Sigmoid colon (tissue), 7 donors: ENCODE results near the gene OXGR1. TPM values are rescaled to one million over a fixed set of nuclear protein-coding genes. Genes with fewer than 3 reads are reported as not detected.
"Not testable (repeated sequence)": the region's sequence is repeated elsewhere in the genome, so short reads cannot be mapped to it uniquely, and the experiment has no call there.

ENCODE experiments used
- DNase-seq: peaks from one replicate; pipeline ENCODE4 v3.0.0-alpha.2; 2019
- H3K27ac ChIP-seq, 4 donors: fragments of 200-600 bp; sonication (generic); one replicate each; pipeline ENCODE4 v1.5.1; 2016 to 2019; ENCODE audit warnings: mild to moderate bottlenecking in 1 of 4
- H3K27me3 ChIP-seq, 3 donors: fragments of 200-600 bp; sonication (generic); one replicate each; pipeline ENCODE4 v1.5.1; 2019; ENCODE audit warnings: mild to moderate bottlenecking in 1 of 3
- H3K36me3 ChIP-seq, 4 donors: fragments of 200-600 bp; sonication (generic); one replicate each; pipeline ENCODE4 v1.5.1; 2016 to 2019
- H3K4me1 ChIP-seq, 4 donors: fragments of 200-600 bp; sonication (generic); one replicate each; pipeline ENCODE4 v1.5.1; 2017 to 2019
- H3K4me3 ChIP-seq, 4 donors: fragments of 200-600 bp; sonication (generic); one replicate each; pipeline ENCODE4 v1.5.1; 2017 to 2019; ENCODE audit warnings: mild to moderate bottlenecking in 2 of 4, moderate library complexity in 1 of 4
- H3K9me3 ChIP-seq, 4 donors: fragments of 200-600 bp in 3 of 4; sonication (generic) in 3 of 4; one replicate each; pipeline versions ENCODE4 v1.5.1 to v1.6.1; 2013 to 2019
- EP300 ChIP-seq, 4 donors: sonication (generic); formaldehyde crosslinking; IDR thresholded peaks; one replicate each; pipeline ENCODE4 v1.6.1; 2017; ENCODE audit warnings: antibody characterized with exemption in 4 of 4
- POLR2A ChIP-seq, 2 donors: fragments of 450-650 bp; IDR thresholded peaks; one replicate each; pipeline ENCODE4 v1.6.1; 2016; ENCODE audit warnings: antibody characterized with exemption in 2 of 2, mild to moderate bottlenecking in 2 of 2, moderate library complexity in 2 of 2
- POLR2AphosphoS5 ChIP-seq, 4 donors: sonication (generic); formaldehyde crosslinking; IDR thresholded peaks; one replicate each; pipeline ENCODE4 v1.6.1; 2017; ENCODE audit warnings: antibody characterized with exemption in 4 of 4
- WGBS, 2 donors: extraction: QIAGEN DNeasy Blood & Tissue Kit; methylation state at CpG; one replicate each; pipeline ENCODE4 v1.1.7; 2013; 5-methylcytosine and 5-hydroxymethylcytosine counted together
- intact Hi-C: fragments of 100-400 bp; cut with DNase I; formaldehyde crosslinking; loops from one replicate; pipeline ENCODE4 v1.15.1; 2023
- polyA plus RNA-seq, 3 donors: library from polyadenylated mRNA; stranded (reverse); fragments of 200-250 nt; gene quantifications; one replicate each; pipeline ENCODE4 v1.2.3, GENCODE V29; 2013
- total RNA-seq, 4 donors: library from RNA; depleted of rRNA; stranded (reverse); fragments of >200 nt; gene quantifications; one replicate each; pipeline ENCODE4 v1.1.0, GENCODE V29; 2016
- TF ChIP-seq, protein P1 (sequence below), 4 experiments: fragments of 450-650 bp in 3 of 4; fragments of 200-600 bp in 1 of 4; IDR thresholded peaks; one replicate each; pipeline ENCODE4 v1.5.1; 2016 to 2019; ENCODE audit warnings: antibody characterized with exemption in 4 of 4, mild to moderate bottlenecking in 3 of 4, moderate library complexity in 2 of 4
- donor health status: healthy with polysubstance abuse.
- donor health status: Bipolar disorder and iron deficiency.
- donor health status: healthy.

The OXGR1 gene
- total and polyA plus RNA-seq, 7 donors = under 0.01 to 2.2 (median 0.97) TPM; not detected in 3

DNA sequence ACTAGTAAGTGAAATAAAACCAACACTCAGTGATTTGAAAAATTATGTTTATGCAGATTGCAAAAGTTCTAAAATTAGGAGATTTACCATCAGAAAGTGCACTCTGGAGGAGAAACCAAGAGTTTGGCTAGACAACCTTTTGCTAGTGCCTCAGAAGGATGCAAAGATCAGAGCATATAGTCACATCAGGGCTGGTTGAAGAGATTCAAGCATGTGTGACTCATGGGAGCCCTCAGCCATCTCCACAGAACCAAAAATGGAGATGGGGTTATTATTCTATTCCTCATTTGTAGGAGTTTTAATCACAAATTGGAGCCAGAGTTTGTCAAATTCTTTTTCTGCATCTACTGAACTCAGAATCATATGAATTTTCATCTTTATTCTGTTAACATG, 32.9 kb upstream of the OXGR1 start:
- intact Hi-C loops = loop anchor here (5.0 to 10.0 kb wide), 2 partner anchors 198 to 330 kb away; partner anchors contain the start of gene MBNL2
- TF ChIP-seq EP300 (IDR thresholded peaks at IDR 0.05) (no peak), POLR2A (IDR thresholded peaks at IDR 0.05) (no peak), POLR2AphosphoS5 (IDR thresholded peaks at IDR 0.05) (no peak)
- TF ChIP-seq, protein P1, sequence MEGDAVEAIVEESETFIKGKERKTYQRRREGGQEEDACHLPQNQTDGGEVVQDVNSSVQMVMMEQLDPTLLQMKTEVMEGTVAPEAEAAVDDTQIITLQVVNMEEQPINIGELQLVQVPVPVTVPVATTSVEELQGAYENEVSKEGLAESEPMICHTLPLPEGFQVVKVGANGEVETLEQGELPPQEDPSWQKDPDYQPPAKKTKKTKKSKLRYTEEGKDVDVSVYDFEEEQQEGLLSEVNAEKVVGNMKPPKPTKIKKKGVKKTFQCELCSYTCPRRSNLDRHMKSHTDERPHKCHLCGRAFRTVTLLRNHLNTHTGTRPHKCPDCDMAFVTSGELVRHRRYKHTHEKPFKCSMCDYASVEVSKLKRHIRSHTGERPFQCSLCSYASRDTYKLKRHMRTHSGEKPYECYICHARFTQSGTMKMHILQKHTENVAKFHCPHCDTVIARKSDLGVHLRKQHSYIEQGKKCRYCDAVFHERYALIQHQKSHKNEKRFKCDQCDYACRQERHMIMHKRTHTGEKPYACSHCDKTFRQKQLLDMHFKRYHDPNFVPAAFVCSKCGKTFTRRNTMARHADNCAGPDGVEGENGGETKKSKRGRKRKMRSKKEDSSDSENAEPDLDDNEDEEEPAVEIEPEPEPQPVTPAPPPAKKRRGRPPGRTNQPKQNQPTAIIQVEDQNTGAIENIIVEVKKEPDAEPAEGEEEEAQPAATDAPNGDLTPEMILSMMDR (IDR thresholded peaks at IDR 0.05) = no peak
- Histone ChIP-seq H3K4me1 (no peaks in the 10 kb centered on the region), H3K36me3 (no peaks in the 10 kb centered on the region), H3K27me3 (no peaks in the 10 kb centered on the region), H3K27ac (peak overlapping the region in 1 of 4 donors; percentile 9), H3K9me3 (no peaks in the 10 kb centered on the region), H3K4me3 (no peak overlapping the region)
- no peak for DNase-seq

DNA sequence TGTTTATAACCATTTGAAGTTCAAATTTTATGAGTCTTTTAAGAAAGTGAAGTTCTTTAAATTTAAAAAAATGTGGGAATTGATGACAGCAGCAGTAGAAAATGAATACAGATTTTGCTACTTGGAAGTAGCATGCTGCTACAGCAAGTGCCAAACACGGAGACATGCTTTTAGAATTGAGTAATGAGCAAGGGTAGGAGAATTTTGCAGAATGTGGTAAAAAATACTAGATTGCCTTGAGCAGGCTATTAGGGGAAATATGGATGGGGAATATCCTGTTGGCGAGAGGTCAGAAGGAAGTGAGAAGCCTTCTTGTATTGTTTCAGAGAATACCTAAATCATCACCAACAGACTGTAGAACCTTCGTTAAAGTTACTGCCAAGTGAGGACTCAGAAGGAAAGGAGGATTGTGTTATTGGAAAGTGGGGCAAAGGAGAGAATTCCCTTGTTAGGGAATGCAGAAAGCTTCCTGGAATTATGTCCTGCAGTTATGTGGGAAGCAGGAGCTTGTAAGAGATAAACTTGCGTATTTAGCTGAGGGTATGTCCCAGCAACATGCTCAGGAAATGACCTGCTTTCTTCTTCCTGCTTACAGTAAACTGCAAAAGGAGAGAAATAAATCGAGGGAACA, 32.4 kb upstream of the OXGR1 start:
- H3K9me3 ChIP-seq = no peaks in the 10 kb centered on the region

DNA sequence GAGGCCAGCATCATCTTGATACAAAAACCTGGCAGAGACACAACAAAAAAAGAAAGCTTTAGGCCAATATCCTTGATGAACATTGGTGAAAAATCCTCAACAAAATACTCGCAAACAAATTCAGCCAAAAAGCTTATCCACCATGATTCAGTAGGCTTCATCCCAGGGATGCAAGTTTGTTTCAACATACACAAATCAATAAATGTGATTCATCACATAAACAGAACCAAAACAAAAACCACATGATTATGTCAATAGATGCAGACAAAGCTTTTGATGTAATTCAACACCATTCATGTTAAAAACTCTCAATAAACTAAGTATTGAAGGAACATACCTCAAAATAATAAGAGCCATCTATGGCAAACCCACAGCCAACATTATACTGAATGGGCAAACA, 29.5 kb upstream of the OXGR1 start:
- WGBS, 2 donors = 96 to 99% methylated on average over 1 of the region's 1 CpG
- H3K36me3 ChIP-seq, H3K9me3 ChIP-seq, H3K27ac ChIP-seq, DNase-seq, H3K4me3 ChIP-seq, H3K27me3 ChIP-seq, H3K4me1 ChIP-seq: not testable (repeated sequence)
- intact Hi-C loops = loop anchor here (10.0 kb wide), 1 partner anchor 201 kb away; the partner anchor contains the start of gene MBNL2

More for the DNA sequence above, 32.4 kb upstream of the OXGR1 start:
- H3K27ac ChIP-seq = peak overlapping the region in 1 of 4 donors; percentile 9
- TF ChIP-seq, protein P1 (IDR thresholded peaks at IDR 0.05) = no peak
- no peak for TF ChIP-seq POLR2A (IDR thresholded peaks at IDR 0.05)
- 47 to 59% methylated on average over 5 of the region's 5 CpGs for WGBS, 2 donors
- DNase-seq = no peak
- H3K36me3 ChIP-seq = no peaks in the 10 kb centered on the region
- no peaks in the 10 kb centered on the region for H3K27me3 ChIP-seq
- H3K4me1 ChIP-seq = no peaks in the 10 kb centered on the region
- H3K4me3 ChIP-seq = no peak overlapping the region
- intact Hi-C loops = loop anchor here (5.0 to 10.0 kb wide), 2 partner anchors 198 to 331 kb away; partner anchors contain the start of gene MBNL2

DNA sequence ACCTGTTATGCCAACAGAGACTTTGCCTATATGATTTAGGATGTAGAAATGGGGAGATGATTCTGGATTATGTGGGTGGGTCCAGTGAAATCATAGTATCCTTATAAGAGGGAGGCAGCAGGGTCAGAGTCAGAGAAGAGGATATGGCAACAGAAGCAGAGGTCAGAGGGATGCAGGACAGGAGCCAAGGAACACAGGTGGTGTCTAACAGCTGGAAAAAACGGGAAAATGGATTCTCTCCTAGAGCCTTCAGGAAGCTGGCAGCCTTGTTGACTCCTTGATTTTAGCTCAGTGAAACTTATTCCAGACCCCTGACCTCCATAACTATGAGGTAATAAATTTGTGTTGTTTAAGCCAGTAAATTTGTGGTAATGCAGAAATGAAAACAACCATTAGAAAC, 28.8 kb upstream of the OXGR1 start:
- intact Hi-C loops = loop anchor here (10.0 kb wide), 1 partner anchor 202 kb away; the partner anchor contains the start of gene MBNL2
- no peak for TF ChIP-seq EP300 (IDR thresholded peaks at IDR 0.05)
- TF ChIP-seq POLR2A (IDR thresholded peaks at IDR 0.05) = no peak
- TF ChIP-seq, protein P1 (IDR thresholded peaks at IDR 0.05) = no peak
- TF ChIP-seq POLR2AphosphoS5 (IDR thresholded peaks at IDR 0.05) = no peak
- H3K9me3 ChIP-seq = no peaks in the 10 kb centered on the region
- H3K4me3 ChIP-seq = no peak overlapping the region
- H3K4me1 ChIP-seq = peaks cover 0 to 10% (median 6%) of the 10 kb centered on the region in 4 donors
- no peak for DNase-seq
- no peaks in the 10 kb centered on the region for H3K27me3 ChIP-seq
- H3K27ac ChIP-seq = no peak overlapping the region
- H3K36me3 ChIP-seq = no peaks in the 10 kb centered on the region
- 51 to 65% methylated on average over 1 of the region's 1 CpG for WGBS, 2 donors

DNA sequence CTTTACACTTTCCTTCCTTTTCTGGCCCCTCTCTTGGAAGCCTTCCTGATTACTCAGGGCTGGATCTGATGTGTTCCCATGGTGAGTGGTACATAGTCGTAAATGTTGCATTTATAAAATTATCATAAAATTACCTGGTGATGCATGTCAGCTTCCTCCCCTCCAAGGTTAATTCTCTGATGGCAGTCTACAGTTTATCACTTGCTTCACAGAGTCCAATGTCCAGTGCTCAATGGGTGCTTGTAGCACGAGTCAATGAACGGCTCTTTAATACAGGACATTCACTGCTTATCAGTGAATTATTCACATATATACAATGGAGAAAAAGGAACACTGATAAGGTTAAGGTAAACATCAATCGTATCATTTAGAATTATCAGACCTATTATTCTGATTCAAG, 27.0 kb upstream of the OXGR1 start:
- DNase-seq = no peak
- H3K4me1 ChIP-seq = peaks cover 0 to 11% (median 6%) of the 10 kb centered on the region in 4 donors
- no peaks in the 10 kb centered on the region for H3K9me3 ChIP-seq
- H3K27me3 ChIP-seq = no peaks in the 10 kb centered on the region
- H3K27ac ChIP-seq = no peak overlapping the region
- 18 to 62% methylated on average over 4 of the region's 4 CpGs for WGBS, 2 donors
- H3K36me3 ChIP-seq = no peaks in the 10 kb centered on the region
- TF ChIP-seq POLR2AphosphoS5 (IDR thresholded peaks at IDR 0.05) = no peak
- TF ChIP-seq, protein P1 (IDR thresholded peaks at IDR 0.05) = no peak
- TF ChIP-seq POLR2A (IDR thresholded peaks at IDR 0.05) = no peak
- no peak for TF ChIP-seq EP300 (IDR thresholded peaks at IDR 0.05)
- H3K4me3 ChIP-seq = no peak overlapping the region
- intact Hi-C loops = loop anchor here (10.0 kb wide), 1 partner anchor 204 kb away; the partner anchor contains the start of gene MBNL2
